Karpas-422 (cell line): ENCODE measurements around the gene MKRN2OS. TPM values are rescaled to one million over a fixed set of nuclear protein-coding genes. Genes with fewer than 3 reads are reported as not detected.

ENCODE experiments used
- DNase-seq: peaks from one replicate; pipeline ENCODE4 v3.0.0-alpha.2; 2015
- H2AFZ ChIP-seq: fragments of 200-600 bp; sonication (generic); 2 replicates; pipeline ENCODE4 v1.6.1; 2014; ENCODE audit warnings: antibody characterized with exemption, low read length, mixed read lengths
- H3K27ac ChIP-seq: fragments of 200-600 bp; sonication (generic); 2 replicates; pipeline ENCODE4 v1.5.1; 2014; ENCODE audit warnings: mild to moderate bottlenecking, low read length, moderate library complexity
- H3K27me3 ChIP-seq: fragments of 200-600 bp; sonication (generic); 2 replicates; pipeline ENCODE4 v1.6.1; 2014; ENCODE audit warnings: low read length, mixed read lengths
- H3K36me3 ChIP-seq: fragments of 200-600 bp; sonication (generic); 2 replicates; pipeline ENCODE4 v1.6.1; 2014; ENCODE audit warnings: low read length, mixed read lengths; ENCODE audit not compliant: insufficient read depth
- H3K4me1 ChIP-seq: fragments of 200-600 bp; sonication (generic); 2 replicates; pipeline ENCODE4 v1.6.1; 2014; ENCODE audit warnings: mild to moderate bottlenecking, low read length, mixed read lengths
- H3K4me2 ChIP-seq: fragments of 200-600 bp; sonication (generic); 2 replicates; pipeline ENCODE4 v1.6.1; 2014; ENCODE audit warnings: low read length, low read depth, mild to moderate bottlenecking; ENCODE audit not compliant: poor library complexity, severe bottlenecking
- H3K4me3 ChIP-seq: fragments of 200-600 bp; sonication (generic); 2 replicates; pipeline ENCODE4 v1.5.1; 2014; ENCODE audit warnings: mild to moderate bottlenecking, antibody characterized with exemption, low read length, mixed read lengths
- H3K79me2 ChIP-seq: fragments of 200-600 bp; sonication (generic); 2 replicates; pipeline ENCODE4 v1.6.1; 2014; ENCODE audit warnings: mild to moderate bottlenecking, low read length, mixed read lengths
- H3K9ac ChIP-seq: fragments of 200-600 bp; sonication (generic); 2 replicates; pipeline ENCODE4 v1.6.0; 2014; ENCODE audit warnings: low read length
- H3K9me2 ChIP-seq: fragments of 200-600 bp; sonication (generic), shearing (Covaris generic); replicated peaks from 2 replicates; pipeline ENCODE4 v1.6.0; 2014; ENCODE audit warnings: mild to moderate bottlenecking, low read length, moderate library complexity; ENCODE audit not compliant: insufficient read depth
- H3K9me3 ChIP-seq: fragments of 300-700, 200-600 bp; sonication (generic); 2 replicates; pipeline ENCODE4 v1.6.1; 2014; ENCODE audit warnings: low read length, mixed read lengths
- H4K20me1 ChIP-seq: fragments of 200-600 bp; sonication (generic); 2 replicates; pipeline ENCODE4 v1.6.1; 2014; ENCODE audit warnings: mild to moderate bottlenecking, antibody characterized with exemption, low read length, low read depth; ENCODE audit not compliant: insufficient read depth
- total RNA-seq: library from RNA; depleted of rRNA; stranded (reverse); fragments of >200 nt; shearing (Covaris generic); gene quantifications from 2 replicates; pipeline ENCODE4 v1.2.3, GENCODE V29; 2014; ENCODE audit warnings: low replicate concordance

Gene MKRN2OS
- total RNA-seq, 1 experiment from 2014 or later: not detected

- H2AFZ ChIP-seq: no peak overlapping the region
- H3K9ac ChIP-seq: no peak overlapping the region
- no peak for DNase-seq
- no peak overlapping the region for H3K4me2 ChIP-seq
- no peaks in the 10 kb centered on the region for H3K79me2 ChIP-seq
- no peaks in the 10 kb centered on the region for H3K27me3 ChIP-seq
- no peak overlapping the region for H3K4me3 ChIP-seq
- H4K20me1 ChIP-seq: no peaks in the 10 kb centered on the region
- H3K27ac ChIP-seq: no peak overlapping the region
- H3K9me3 ChIP-seq: no peaks in the 10 kb centered on the region
- no peaks in the 10 kb centered on the region for H3K9me2 ChIP-seq
- H3K4me1 ChIP-seq: no peaks in the 10 kb centered on the region
- peaks cover 10% of the 10 kb centered on the region; the same call in 1 of the 2 replicates for H3K36me3 ChIP-seq
Observed at GRCh38 chr3:12506201-12506709, 39.0 kb downstream of the MKRN2OS start.

GRCh38 chr3:12503126-12503957 lies 42.0 kb downstream of the MKRN2OS start:
- Histone ChIP-seq H3K27me3 (no peaks in the 10 kb centered on the region), H4K20me1 (no peaks in the 10 kb centered on the region), H3K9ac (no peak overlapping the region), H3K4me1 (no peaks in the 10 kb centered on the region), H3K4me2 (no peak overlapping the region), H3K9me2 (no peaks in the 10 kb centered on the region), H3K36me3 (peaks cover 10% of the 10 kb centered on the region; the same call in 1 of the 2 replicates), H3K79me2 (no peaks in the 10 kb centered on the region), H2AFZ (no peak overlapping the region), H3K4me3 (no peak overlapping the region), H3K27ac (no peak overlapping the region), H3K9me3 (no peaks in the 10 kb centered on the region)
- DNase-seq: no peak

GRCh38 chr3:12501360-12502020 lies 43.8 kb downstream of the MKRN2OS start:
- H3K79me2 ChIP-seq: no peaks in the 10 kb centered on the region
- H2AFZ ChIP-seq: no peak overlapping the region
- no peak overlapping the region for H3K9ac ChIP-seq
- no peaks in the 10 kb centered on the region for H3K9me2 ChIP-seq
- no peak overlapping the region for H3K4me3 ChIP-seq
- H3K27me3 ChIP-seq: no peaks in the 10 kb centered on the region
- DNase-seq: no peak
- no peak overlapping the region for H3K4me2 ChIP-seq
- peaks cover 10% of the 10 kb centered on the region; the same call in 1 of the 2 replicates for H3K36me3 ChIP-seq
- no peaks in the 10 kb centered on the region for H3K9me3 ChIP-seq
- H3K4me1 ChIP-seq: no peaks in the 10 kb centered on the region
- no peak overlapping the region for H3K27ac ChIP-seq
- no peaks in the 10 kb centered on the region for H4K20me1 ChIP-seq

GRCh38 chr3:12499474-12499873 lies 45.8 kb downstream of the MKRN2OS start:
- Histone ChIP-seq H3K36me3 (peaks cover 3% of the 10 kb centered on the region; the same call in 1 of the 2 replicates), H2AFZ (no peak overlapping the region), H3K27ac (no peak overlapping the region), H3K9me3 (no peaks in the 10 kb centered on the region), H3K4me1 (no peaks in the 10 kb centered on the region), H4K20me1 (no peaks in the 10 kb centered on the region; the same call in 1 of the 2 replicates), H3K4me3 (no peak overlapping the region), H3K27me3 (no peaks in the 10 kb centered on the region), H3K79me2 (no peaks in the 10 kb centered on the region), H3K9ac (no peak overlapping the region), H3K4me2 (no peak overlapping the region), H3K9me2 (no peaks in the 10 kb centered on the region)
- DNase-seq: no peak

- Histone ChIP-seq H3K27ac (no peak overlapping the region), H3K36me3 (peaks cover 6% of the 10 kb centered on the region), H3K4me2 (no peak overlapping the region)
Observed at GRCh38 chr3:12496453-12496761, 48.9 kb downstream of the MKRN2OS start.

GRCh38 chr3:12495749-12496452 lies 49.4 kb downstream of the MKRN2OS start:
- Histone ChIP-seq H3K36me3 (peaks cover 9% of the 10 kb centered on the region), H3K4me3 (no peak overlapping the region), H3K27ac (no peak overlapping the region), H3K4me2 (no peak overlapping the region), H3K9ac (no peak overlapping the region), H3K27me3 (no peaks in the 10 kb centered on the region), H2AFZ (no peak overlapping the region), H3K9me2 (no peaks in the 10 kb centered on the region), H3K4me1 (peaks cover 5% of the 10 kb centered on the region), H3K79me2 (no peaks in the 10 kb centered on the region), H3K9me3 (no peaks in the 10 kb centered on the region), H4K20me1 (no peaks in the 10 kb centered on the region; the same call in 1 of the 2 replicates)
- no peak for DNase-seq

More at GRCh38 chr3:12496453-12496761, 48.9 kb downstream of the MKRN2OS start:
- H3K9me3 ChIP-seq: no peaks in the 10 kb centered on the region
- H3K9ac ChIP-seq: no peak overlapping the region
- no peak overlapping the region for H2AFZ ChIP-seq
- H3K27me3 ChIP-seq: no peaks in the 10 kb centered on the region
- H3K9me2 ChIP-seq: no peaks in the 10 kb centered on the region
- no peaks in the 10 kb centered on the region for H3K79me2 ChIP-seq
- no peaks in the 10 kb centered on the region; the same call in 1 of the 2 replicates for H4K20me1 ChIP-seq
- DNase-seq: no peak
- peaks cover 5% of the 10 kb centered on the region for H3K4me1 ChIP-seq
- H3K4me3 ChIP-seq: no peak overlapping the region

GRCh38 chr3:12490547-12490946 lies 54.8 kb downstream of the MKRN2OS start:
- H3K4me1 ChIP-seq: peaks cover 7% of the 10 kb centered on the region
- no peaks in the 10 kb centered on the region for H3K9me3 ChIP-seq
- H3K36me3 ChIP-seq: peaks cover 16% of the 10 kb centered on the region; the same call in 1 of the 2 replicates
- H3K27ac ChIP-seq: no peak overlapping the region
- H3K27me3 ChIP-seq: no peaks in the 10 kb centered on the region
- peaks cover 17% of the 10 kb centered on the region; the same call in 1 of the 2 replicates for H4K20me1 ChIP-seq
- H3K9me2 ChIP-seq: no peaks in the 10 kb centered on the region
- peaks cover 5% of the 10 kb centered on the region; the same call in 1 of the 2 replicates for H3K79me2 ChIP-seq
- DNase-seq: no peak
- no peak overlapping the region for H2AFZ ChIP-seq
- H3K9ac ChIP-seq: no peak overlapping the region
- no peak overlapping the region for H3K4me3 ChIP-seq
- no peak overlapping the region for H3K4me2 ChIP-seq

GRCh38 chr3:12489832-12490231 lies 55.5 kb downstream of the MKRN2OS start:
- H3K4me1 ChIP-seq: peaks cover 14% of the 10 kb centered on the region
- peaks cover 16% of the 10 kb centered on the region; the same call in 1 of the 2 replicates for H3K36me3 ChIP-seq
- no peaks in the 10 kb centered on the region for H3K9me2 ChIP-seq
- H3K9ac ChIP-seq: no peak overlapping the region
- no peak overlapping the region for H2AFZ ChIP-seq
- H3K79me2 ChIP-seq: peaks cover 9% of the 10 kb centered on the region
- no peak for DNase-seq
- no peak overlapping the region for H3K27ac ChIP-seq
- no peak overlapping the region for H3K4me3 ChIP-seq
- no peak overlapping the region for H3K4me2 ChIP-seq
- no peaks in the 10 kb centered on the region for H3K9me3 ChIP-seq
- no peaks in the 10 kb centered on the region for H3K27me3 ChIP-seq
- peaks cover 17% of the 10 kb centered on the region; the same call in 1 of the 2 replicates for H4K20me1 ChIP-seq
